GM20000 (cell line): Measurements from ENCODE around the gene CDC37.
A peak's percentile ranks its signal among the peaks of the same experiment; 100 is the strongest.
"Not testable (repeated sequence)": the region's sequence is repeated elsewhere in the genome, so short reads cannot be mapped to it uniquely, and the experiment has no call there.

Experiments
- DNase-seq: peaks from one replicate; pipeline ENCODE4 v3.0.0; 2012; ENCODE audit warnings: low spot score
- CTCF ChIP-seq: IDR thresholded peaks from 2 replicates; pipeline ENCODE4 v1.5.1; 2012; ENCODE audit warnings: mild to moderate bottlenecking, control low read depth; ENCODE audit errors: extremely low read depth, missing control alignments

CDC37 gene

GRCh38 chr19:10379880-10380312, 23.4 kb downstream of the CDC37 start:
- no peak for DNase-seq

DNA sequence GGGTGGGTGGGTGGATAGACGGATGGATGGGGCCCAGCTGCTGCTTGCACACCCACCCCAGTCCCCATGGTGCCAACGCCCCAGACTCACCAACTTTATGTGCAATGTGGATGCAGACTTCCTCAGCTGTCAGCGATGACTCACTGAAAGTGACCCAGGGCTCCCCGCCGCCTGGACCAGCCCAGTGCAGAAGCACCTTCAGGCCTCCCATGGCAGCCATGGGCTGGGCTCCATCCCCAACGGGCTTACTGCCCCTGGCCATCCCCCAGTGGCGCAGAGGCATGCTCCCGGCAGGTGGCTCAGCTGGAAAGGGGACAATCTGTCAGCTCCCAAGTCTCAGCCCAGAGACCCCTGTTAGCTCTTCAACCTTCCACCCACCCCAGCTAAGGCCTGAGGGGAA, 25.2 kb downstream of the CDC37 start:
- no peak for DNase-seq
- TF ChIP-seq CTCF = no peak

More at GRCh38 chr19:10379880-10380312, 23.4 kb downstream of the CDC37 start:
- no peak for TF ChIP-seq CTCF

DNA sequence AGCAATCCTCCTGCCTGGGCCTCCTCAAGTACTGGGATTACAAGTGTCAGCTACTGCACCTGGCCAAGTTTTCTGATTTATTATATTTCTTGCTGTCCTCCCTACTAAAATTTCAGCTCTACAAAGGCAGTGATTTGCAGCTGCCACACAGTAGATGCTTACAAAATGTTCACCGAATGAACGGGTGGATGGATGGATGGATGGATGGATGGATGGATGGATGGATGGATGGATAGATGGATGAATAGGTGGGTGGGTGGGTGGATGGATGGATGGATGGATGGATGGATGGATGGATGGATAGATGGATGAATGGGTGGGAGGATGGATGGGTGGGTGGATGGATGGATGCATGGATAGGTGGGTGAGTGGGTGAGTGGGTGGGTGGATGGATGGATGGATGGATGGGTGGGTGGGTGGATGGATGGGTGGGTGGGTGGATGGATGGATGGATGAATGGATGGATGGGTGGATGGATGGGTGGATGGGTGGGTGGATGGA, 26.2 kb downstream of the CDC37 start:
- DNase-seq = not testable (repeated sequence)

GRCh38 chr19:10374931-10375330, 28.4 kb downstream of the CDC37 start:
- TF ChIP-seq CTCF = no peak
- no peak for DNase-seq

GRCh38 chr19:10372690-10373089, 30.7 kb downstream of the CDC37 start:
- TF ChIP-seq CTCF = no peak
- no peak for DNase-seq

- no peak for TF ChIP-seq CTCF
- DNase-seq = peak; percentile 10
Observed at GRCh38 chr19:10368101-10368803, 35.1 kb downstream of the CDC37 start.

- not testable (repeated sequence) for DNase-seq
Observed at GRCh38 chr19:10366950-10367512, 36.3 kb downstream of the CDC37 start.

DNA sequence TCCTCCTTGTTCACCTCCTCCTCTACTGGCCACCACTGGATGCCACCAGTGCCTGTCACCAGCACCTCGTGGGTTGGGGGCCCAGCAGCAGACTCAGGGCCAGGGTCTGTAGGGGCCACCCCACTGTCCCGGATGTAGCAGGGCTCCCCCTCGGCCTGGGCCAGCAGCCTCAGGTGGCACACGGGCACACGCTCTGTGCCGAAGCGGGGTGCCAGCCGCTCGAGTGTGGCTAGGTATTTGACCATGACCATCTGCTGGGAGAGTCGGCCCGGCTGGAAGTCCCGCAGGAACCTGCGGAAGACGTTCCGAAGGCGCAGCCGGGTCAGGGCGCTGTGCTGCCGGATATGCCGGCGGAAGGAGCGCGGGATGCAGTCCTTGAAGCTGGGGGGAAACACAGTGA, 37.8 kb downstream of the CDC37 start:
- no peak for TF ChIP-seq CTCF
- no peak for DNase-seq
